GM23338 (cell line): ENCODE results near the gene ATF4. TPM values are rescaled to one million over a fixed set of nuclear protein-coding genes. Genes with fewer than 3 reads are reported as not detected.

Source experiments
- ATAC-seq: fragments of 200-7000 bp; cut with Tn5 transposase; 3 replicates; pipeline ENCODE4 v1.9.1; 2020
- DNase-seq: peaks from one replicate; pipeline ENCODE4 v3.0.0-alpha.2; 2015; ENCODE audit warnings: low spot score
- H2AFZ ChIP-seq: fragments of 200-600 bp; sonication (generic); 2 replicates; pipeline ENCODE4 v1.8.0; 2016; ENCODE audit warnings: antibody characterized with exemption, mild to moderate bottlenecking, moderate library complexity
- H3F3A ChIP-seq: fragments of 200-600 bp; sonication (generic); replicated peaks from 2 replicates; pipeline ENCODE4 v1.8.0; 2017; ENCODE audit warnings: antibody characterized with exemption, mixed run types, low read depth
- H3K27ac ChIP-seq: fragments of 200-600 bp; sonication (generic); 2 replicates; pipeline ENCODE4 v1.6.1; 2016; ENCODE audit warnings: low read depth
- H3K27me3 ChIP-seq: fragments of 200-600 bp; sonication (generic); 2 replicates; pipeline ENCODE4 v1.8.0; 2016; ENCODE audit warnings: mild to moderate bottlenecking, mixed run types, moderate library complexity; ENCODE audit not compliant: insufficient read depth
- H3K36me3 ChIP-seq: fragments of 200-600 bp; sonication (generic); 2 replicates; pipeline ENCODE4 v1.8.0; 2016; ENCODE audit warnings: mild to moderate bottlenecking; ENCODE audit not compliant: insufficient read depth
- H3K4me1 ChIP-seq: fragments of 200-600 bp; sonication (generic); 2 replicates; pipeline ENCODE4 v1.8.0; 2016; ENCODE audit warnings: mild to moderate bottlenecking, moderate library complexity; ENCODE audit not compliant: insufficient read depth
- H3K4me2 ChIP-seq: fragments of 200-600 bp; sonication (generic); 2 replicates; pipeline ENCODE4 v1.7.1; 2017; ENCODE audit warnings: mixed run types
- H3K4me3 ChIP-seq: fragments of 200-600 bp; sonication (generic); 2 replicates; pipeline ENCODE4 v1.6.1; 2016; ENCODE audit warnings: mixed run types
- H3K79me2 ChIP-seq: fragments of 200-600 bp; sonication (generic); replicated peaks from 2 replicates; pipeline ENCODE4 v1.8.0; 2017; ENCODE audit warnings: mild to moderate bottlenecking; ENCODE audit not compliant: insufficient read depth
- H3K9me2 ChIP-seq: fragments of 200-600 bp; sonication (generic); 2 replicates; pipeline ENCODE4 v1.8.0; 2017; ENCODE audit not compliant: insufficient read depth
- H4K20me1 ChIP-seq: fragments of 200-600 bp; sonication (generic); replicated peaks from 2 replicates; pipeline ENCODE4 v1.8.0; 2017; ENCODE audit warnings: mild to moderate bottlenecking; ENCODE audit not compliant: insufficient read depth
- H3K27ac Mint-ChIP-seq: 2 replicates; pipeline ENCODE4 v1.8.0; 2020; ENCODE audit warnings: inconsistent platforms, mild to moderate bottlenecking, moderate library complexity, mixed read lengths
- H3K27me3 Mint-ChIP-seq: 3 replicates; pipeline ENCODE4 v1.8.0; 2022; ENCODE audit warnings: low read depth, mild to moderate bottlenecking, moderate library complexity, mixed read lengths, inconsistent platforms; ENCODE audit not compliant: insufficient read depth, poor library complexity
- H3K36me3 Mint-ChIP-seq: 3 replicates; pipeline ENCODE4 v1.8.0; 2021; ENCODE audit warnings: low read depth, mild to moderate bottlenecking, inconsistent platforms, moderate library complexity, mixed read lengths
- H3K4me1 Mint-ChIP-seq: 3 replicates; pipeline ENCODE4 v1.8.0; 2020; ENCODE audit warnings: mild to moderate bottlenecking, inconsistent platforms, mixed read lengths
- H3K4me3 Mint-ChIP-seq: 3 replicates; pipeline ENCODE4 v1.8.0; 2021; ENCODE audit warnings: moderate library complexity, mild to moderate bottlenecking, inconsistent platforms, mixed read lengths
- H3K9me3 Mint-ChIP-seq: 3 replicates; pipeline ENCODE4 v1.8.0; 2020; ENCODE audit warnings: moderate library complexity, mild to moderate bottlenecking, inconsistent platforms, mixed read lengths
- CTCF ChIP-seq, 2 experiments: fragments of 200-600 bp in 1 of 2; sonication (generic) in 1 of 2; conservative IDR thresholded peaks; 2 replicates each; pipeline versions ENCODE4 v1.5.1 to v1.6.1; 2016 to 2017; ENCODE audit warnings: antibody characterized with exemption in 2 of 2, low read depth in 2 of 2, mild to moderate bottlenecking in 2 of 2, moderate library complexity in 1 of 2
- ETS1 ChIP-seq: IDR thresholded peaks from 2 replicates; pipeline ENCODE4 v1.6.1; 2016; ENCODE audit warnings: antibody characterized with exemption
- EZH2 ChIP-seq: fragments of 200-600 bp; sonication (generic); IDR thresholded peaks from one replicate; pipeline ENCODE4 v1.8.0; 2017; ENCODE audit warnings: antibody characterized with exemption, mild to moderate bottlenecking, low read depth; ENCODE audit not compliant: unreplicated experiment
- REST ChIP-seq: IDR thresholded peaks from one replicate; pipeline ENCODE4 v1.6.1; 2018; ENCODE audit warnings: antibody characterized with exemption; ENCODE audit not compliant: unreplicated experiment
- polyA plus RNA-seq: library from polyadenylated mRNA; unstranded; fragments of >200 nt; fragmentation: Nextera tagmentation; extraction: Ambion mirVana; gene quantifications from 2 replicates; pipeline ENCODE4 v1.2.1, GENCODE V29; 2016
- total RNA-seq: library from RNA; depleted of rRNA; stranded (reverse); fragments of >200 nt; shearing (Covaris generic); gene quantifications from 2 replicates; pipeline ENCODE4 v1.2.3, GENCODE V29; 2014

ATF4 gene
- total and polyA plus RNA-seq, 2 experiments from 2014 or later: 446 to 553 TPM

GRCh38 chr22:39535831-39536449 is 15.6 kb downstream of the ATF4 start:
- H3K4me3 ChIP-seq: no peak overlapping the region; the same call in 1 of the 2 replicates
- H3K79me2 ChIP-seq: peaks cover 13% of the 10 kb centered on the region
- H3K4me3 Mint-ChIP-seq: no peak overlapping the region

GRCh38 chr22:39536711-39537110 is 16.3 kb downstream of the ATF4 start:
- Mint-ChIP-seq H3K36me3 (no peaks in the 10 kb centered on the region), H3K4me1 (peaks cover 43% of the 10 kb centered on the region), H3K27ac (no peak overlapping the region), H3K9me3 (no peaks in the 10 kb centered on the region), H3K27me3 (peaks cover 34% of the 10 kb centered on the region), H3K4me3 (no peak overlapping the region)
- Histone ChIP-seq H2AFZ (no peak overlapping the region), H3F3A (peaks cover 14% of the 10 kb centered on the region; the same call in 1 of the 2 replicates), H3K27me3 (no peaks in the 10 kb centered on the region), H3K4me3 (no peak overlapping the region), H3K4me1 (peaks cover 37% of the 10 kb centered on the region), H3K27ac (no peak overlapping the region), H3K9me2 (no peaks in the 10 kb centered on the region), H3K79me2 (peaks cover 6% of the 10 kb centered on the region), H3K4me2 (no peak overlapping the region), H3K36me3 (no peaks in the 10 kb centered on the region), H4K20me1 (peaks cover 4% of the 10 kb centered on the region)
- DNase-seq (no peak), ATAC-seq (no peak)
- TF ChIP-seq REST (no peak), EZH2 (no peak), ETS1 (no peak), CTCF (conservative IDR thresholded peaks at IDR 0.05; ENCODE audit: low read depth in 2 of 2) (no peak)

More at GRCh38 chr22:39535831-39536449, 15.6 kb downstream of the ATF4 start:
- Histone ChIP-seq H3F3A (peaks cover 21% of the 10 kb centered on the region; the same call in 1 of the 2 replicates), H2AFZ (peak overlapping the region; percentile 56; the same call in 1 of the 2 replicates), H3K27ac (no peak overlapping the region), H3K36me3 (no peaks in the 10 kb centered on the region), H3K4me1 (peaks cover 44% of the 10 kb centered on the region), H4K20me1 (peaks cover 12% of the 10 kb centered on the region), H3K9me2 (no peaks in the 10 kb centered on the region), H3K4me2 (peak overlapping the region; percentile 65), H3K27me3 (no peaks in the 10 kb centered on the region)
- Mint-ChIP-seq H3K27me3 (peaks cover 39% of the 10 kb centered on the region), H3K9me3 (no peaks in the 10 kb centered on the region), H3K27ac (no peak overlapping the region), H3K4me1 (peaks cover 51% of the 10 kb centered on the region), H3K36me3 (peaks cover 5% of the 10 kb centered on the region; the same call in 2 of the 3 replicates)
- no peak for TF ChIP-seq ETS1
- DNase-seq (no peak), ATAC-seq (no peak)
